Activated naive CD4-positive, alpha-beta T cell treated with Interleukin-2 at 50 U/mL for 16 hours (primary cell): ENCODE data around the gene XPO4.
"Not testable (repeated sequence)": the region's sequence is repeated elsewhere in the genome, so short reads cannot be mapped to it uniquely, and the experiment has no call there.

Experiments
- DNase-seq: peaks from one replicate; pipeline ENCODE4 v3.0.0-alpha.2; 2020

Gene XPO4

GRCh38 chr13:20902438-20903163, at the start of gene XPO4:
Gene XPO4 (minus strand): TSS chr13:20902746. CDS start chr13:20902738, 8 bp downstream.
- peak; percentile 81 for DNase-seq

- not testable (repeated sequence) for DNase-seq
Measured at GRCh38 chr13:20948001-20948400, 45.5 kb upstream of the XPO4 start.

- no peak for DNase-seq
Measured at GRCh38 chr13:20945952-20946383, 43.4 kb upstream of the XPO4 start.

GRCh38 chr13:20942938-20943559, 40.5 kb upstream of the XPO4 start:
- no peak for DNase-seq

GRCh38 chr13:20940511-20940910, 38.0 kb upstream of the XPO4 start:
- not testable (repeated sequence) for DNase-seq

GRCh38 chr13:20940083-20940482, 37.5 kb upstream of the XPO4 start:
- no peak for DNase-seq

- no peak for DNase-seq
Measured at GRCh38 chr13:20939662-20940061, 37.1 kb upstream of the XPO4 start.

- no peak for DNase-seq
Measured at GRCh38 chr13:20938302-20938701, 35.8 kb upstream of the XPO4 start.

- no peak for DNase-seq
Measured at GRCh38 chr13:20927596-20928257, 25.2 kb upstream of the XPO4 start.

- not testable (repeated sequence) for DNase-seq
Measured at GRCh38 chr13:20925395-20925790, 22.8 kb upstream of the XPO4 start.

GRCh38 chr13:20924758-20925394, 22.3 kb upstream of the XPO4 start:
- DNase-seq: peak; percentile 69

- DNase-seq: no peak
Measured at GRCh38 chr13:20923272-20923671, 20.7 kb upstream of the XPO4 start.

GRCh38 chr13:20921572-20921971, 19.0 kb upstream of the XPO4 start:
- no peak for DNase-seq

GRCh38 chr13:20915676-20916075, 13.1 kb upstream of the XPO4 start:
- DNase-seq: not testable (repeated sequence)

GRCh38 chr13:20911037-20911436, 8.5 kb upstream of the XPO4 start:
- no peak for DNase-seq

GRCh38 chr13:20908714-20909497, 6.4 kb upstream of the XPO4 start:
- no peak for DNase-seq

GRCh38 chr13:20904908-20905307, 2.4 kb upstream of the XPO4 start:
- DNase-seq: no peak

GRCh38 chr13:20903164-20903475, 574 bp upstream of the XPO4 start:
- DNase-seq: no peak

GRCh38 chr13:20901668-20902437, 693 bp downstream of the XPO4 start:
- DNase-seq: peak; percentile 35

GRCh38 chr13:20894245-20894644, 8.3 kb downstream of the XPO4 start:
- no peak for DNase-seq

GRCh38 chr13:20891768-20892167, 10.8 kb downstream of the XPO4 start:
- DNase-seq: no peak

- DNase-seq: no peak
Measured at GRCh38 chr13:20891034-20891433, 11.5 kb downstream of the XPO4 start.
